DOHH2 (cell line): Measurements from ENCODE around the gene PIK3AP1.

Source experiments
- CTCF ChIP-seq: fragments of 200-600 bp; sonication (generic); IDR thresholded peaks from one replicate; pipeline ENCODE4 v1.5.1; 2014; ENCODE audit warnings: antibody characterized with exemption, mild to moderate bottlenecking, low read depth, low read length; ENCODE audit not compliant: poor library complexity, severe bottlenecking
- EZH2phosphoT487 ChIP-seq: fragments of 200-600 bp; sonication (generic); IDR thresholded peaks from 2 replicates; pipeline ENCODE4 v1.6.1; 2017; ENCODE audit warnings: borderline replicate concordance, mild to moderate bottlenecking, antibody characterized with exemption, low read length, moderate library complexity, mixed read lengths

- TF ChIP-seq CTCF (no peak), EZH2phosphoT487 (no peak)
These were observed 41.6 kb downstream of the PIK3AP1 start for GRCh38 chr10:96678725-96679124.
